HepG2 (cell line): ENCODE data around the gene CDK2. TPM values are rescaled to one million over a fixed set of nuclear protein-coding genes. Genes with fewer than 3 reads are reported as not detected.

Experiments used
- CREB1 ChIP-seq, 2 experiments: fragments of 450-650 bp in 1 of 2; IDR thresholded peaks; 2 replicates each; pipeline ENCODE4 v1.6.1; 2016 to 2017; ENCODE audit warnings: control low read depth in 1 of 2, mild to moderate bottlenecking in 1 of 2, missing compliant biosample characterization in 1 of 2, missing genetic modification characterization in 1 of 2
- ISL2 ChIP-seq: sonication (generic); formaldehyde crosslinking; IDR thresholded peaks from 2 replicates; pipeline ENCODE4 v1.5.0; 2020; ENCODE audit warnings: missing genetic modification reagents
- JARID2 ChIP-seq: sonication (generic); formaldehyde crosslinking; IDR thresholded peaks from 2 replicates; pipeline ENCODE4 v1.8.1; 2023; ENCODE audit warnings: missing genetic modification reagents, inconsistent platforms; ENCODE audit not compliant: insufficient replicate concordance
- KDM2A ChIP-seq: sonication (generic); formaldehyde crosslinking; IDR thresholded peaks from 2 replicates; pipeline ENCODE4 v1.4.0; 2020; ENCODE audit warnings: low read depth, missing genetic modification reagents, borderline replicate concordance
- PCBP1 ChIP-seq: fragments of 200-400 bp; formaldehyde crosslinking; IDR thresholded peaks from 2 replicates; pipeline ENCODE4 v1.6.1; 2017; ENCODE audit warnings: mild to moderate bottlenecking, low read depth, low read length, borderline replicate concordance
- RFX3 ChIP-seq: IDR thresholded peaks from 2 replicates; pipeline ENCODE4 v1.6.1; 2016; ENCODE audit warnings: missing biosample characterization, missing genetic modification reagents
- SP2 ChIP-seq: sonication (generic); formaldehyde crosslinking; IDR thresholded peaks from 2 replicates; pipeline ENCODE4 v1.5.1; 2020; ENCODE audit warnings: mild to moderate bottlenecking, missing genetic modification reagents
- TBL1XR1 ChIP-seq: fragments of 150-350 bp; IDR thresholded peaks from 2 replicates; pipeline ENCODE4 v1.6.1; 2014; ENCODE audit warnings: borderline replicate concordance, low read length; ENCODE audit not compliant: partially characterized antibody
- TMF1 ChIP-seq: sonication (generic); formaldehyde crosslinking; IDR thresholded peaks from 2 replicates; pipeline ENCODE4 v1.8.1; 2022; ENCODE audit warnings: low read depth, missing genetic modification reagents
- TP53 ChIP-seq: sonication (generic); formaldehyde crosslinking; conservative IDR thresholded peaks from 2 replicates; pipeline ENCODE4 v1.4.0; 2020; ENCODE audit warnings: missing genetic modification reagents
- ZNF10 ChIP-seq: sonication (generic); formaldehyde crosslinking; IDR thresholded peaks from 2 replicates; pipeline ENCODE4 v1.4.0; 2020; ENCODE audit warnings: mild to moderate bottlenecking, low read depth, missing genetic modification reagents, borderline replicate concordance
- ZNF543 ChIP-seq: sonication (generic); formaldehyde crosslinking; IDR thresholded peaks from 2 replicates; pipeline ENCODE4 v1.4.0; 2020; ENCODE audit warnings: mild to moderate bottlenecking, missing genetic modification reagents
- ZNF672 ChIP-seq: sonication (generic); formaldehyde crosslinking; IDR thresholded peaks from 2 replicates; pipeline ENCODE4 v1.8.1; 2022; ENCODE audit warnings: missing genetic modification reagents
- ZNF75D ChIP-seq: sonication (generic); formaldehyde crosslinking; IDR thresholded peaks from 2 replicates; pipeline ENCODE4 v1.8.1; 2023; ENCODE audit warnings: missing genetic modification reagents, mild to moderate bottlenecking, borderline replicate concordance
- ZSCAN22 ChIP-seq: sonication (generic); formaldehyde crosslinking; IDR thresholded peaks from 2 replicates; pipeline ENCODE4 v1.4.0; 2020; ENCODE audit warnings: mild to moderate bottlenecking, missing genetic modification reagents
- polyA plus RNA-seq, 8 experiments: library from polyadenylated mRNA; depleted of rRNA in 3 of 8; stranded (reverse) in 7 of 8; unstranded in 1 of 8; fragments of >200 nt; fragmentation: Illumina TruSeq in 4 of 8; extraction: Trizol in 4 of 8; gene quantifications; 2 replicates each; pipeline versions ENCODE4 v1.2.1 to v1.2.3, GENCODE V29; 2011 to 2016; ENCODE audit warnings: low read depth in 4 of 8, missing spikeins in 1 of 8, mixed read lengths in 1 of 8; ENCODE audit not compliant: insufficient read depth in 1 of 8
- total RNA-seq, 5 experiments: library from RNA; depleted of rRNA; stranded (reverse); fragments of >200 nt; fragmentation: Illumina TruSeq; extraction: Trizol; gene quantifications; 2 replicates each; pipeline ENCODE4 v1.2.3, GENCODE V29; 2016; ENCODE audit warnings: low read depth in 1 of 5
- TF ChIP-seq, protein P1 (sequence below): sonication (generic); formaldehyde crosslinking; IDR thresholded peaks from 2 replicates; pipeline ENCODE4 v1.4.0; 2020; ENCODE audit warnings: missing genetic modification reagents, borderline replicate concordance
- TF ChIP-seq, protein P2 (sequence below): sonication (generic); formaldehyde crosslinking; IDR thresholded peaks from 2 replicates; pipeline ENCODE4 v1.4.0; 2020; ENCODE audit warnings: missing genetic modification reagents
- TF ChIP-seq, protein P3 (sequence below): sonication (generic); formaldehyde crosslinking; IDR thresholded peaks from 2 replicates; pipeline ENCODE4 v1.8.0; 2022; ENCODE audit warnings: missing genetic modification reagents, mild to moderate bottlenecking, borderline replicate concordance
- TF ChIP-seq, protein P4 (sequence below): sonication (generic); formaldehyde crosslinking; IDR thresholded peaks from 2 replicates; pipeline ENCODE4 v1.5.0; 2020; ENCODE audit warnings: missing genetic modification reagents
- TF ChIP-seq, protein P5 (sequence below): sonication (generic); formaldehyde crosslinking; IDR thresholded peaks from 2 replicates; pipeline ENCODE4 v1.8.0; 2022; ENCODE audit warnings: mild to moderate bottlenecking, missing genetic modification reagents, moderate library complexity

Gene CDK2
- total and polyA plus RNA-seq, 2 of the 13 experiments (the other 11 are each of a cell fraction or from before 2014, with no cell fraction given), result 47.5 to 52.6 TPM

DNA sequence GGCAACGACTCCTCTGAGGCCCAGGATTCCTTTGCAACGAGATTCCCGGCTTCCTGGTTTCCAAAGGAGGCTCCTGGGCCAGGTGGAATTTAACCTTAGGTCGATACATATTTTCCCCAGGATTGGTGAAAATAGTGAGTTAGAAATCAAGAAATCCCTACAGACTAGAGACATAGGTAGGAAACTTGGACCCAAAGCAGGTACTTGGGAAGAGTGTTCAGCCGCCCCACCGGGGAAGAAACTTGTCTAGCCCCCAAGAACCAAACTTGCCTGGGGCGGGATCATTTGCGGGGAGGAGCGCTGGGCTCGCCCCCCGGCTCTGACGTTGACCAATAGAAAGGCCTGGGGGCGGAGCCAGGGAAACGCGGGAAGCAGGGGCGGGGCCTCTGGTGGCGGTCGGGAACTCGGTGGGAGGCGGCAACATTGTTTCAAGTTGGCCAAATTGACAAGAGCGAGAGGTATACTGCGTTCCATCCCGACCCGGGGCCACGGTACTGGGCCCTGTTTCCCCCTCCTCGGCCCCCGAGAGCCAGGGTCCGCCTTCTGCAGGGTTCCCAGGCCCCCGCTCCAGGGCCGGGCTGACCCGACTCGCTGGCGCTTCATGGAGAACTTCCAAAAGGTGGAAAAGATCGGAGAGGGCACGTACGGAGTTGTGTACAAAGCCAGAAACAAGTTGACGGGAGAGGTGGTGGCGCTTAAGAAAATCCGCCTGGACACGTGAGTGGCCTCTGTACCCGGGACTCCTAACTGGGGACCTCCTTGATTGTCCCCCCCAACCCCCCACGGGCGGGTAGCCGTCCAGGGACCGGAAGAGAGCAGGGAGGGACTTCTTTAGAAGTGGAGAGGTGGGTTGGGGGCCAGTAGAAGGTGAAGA, at the start of gene CDK2 (continued):
- TF ChIP-seq, protein P1, sequence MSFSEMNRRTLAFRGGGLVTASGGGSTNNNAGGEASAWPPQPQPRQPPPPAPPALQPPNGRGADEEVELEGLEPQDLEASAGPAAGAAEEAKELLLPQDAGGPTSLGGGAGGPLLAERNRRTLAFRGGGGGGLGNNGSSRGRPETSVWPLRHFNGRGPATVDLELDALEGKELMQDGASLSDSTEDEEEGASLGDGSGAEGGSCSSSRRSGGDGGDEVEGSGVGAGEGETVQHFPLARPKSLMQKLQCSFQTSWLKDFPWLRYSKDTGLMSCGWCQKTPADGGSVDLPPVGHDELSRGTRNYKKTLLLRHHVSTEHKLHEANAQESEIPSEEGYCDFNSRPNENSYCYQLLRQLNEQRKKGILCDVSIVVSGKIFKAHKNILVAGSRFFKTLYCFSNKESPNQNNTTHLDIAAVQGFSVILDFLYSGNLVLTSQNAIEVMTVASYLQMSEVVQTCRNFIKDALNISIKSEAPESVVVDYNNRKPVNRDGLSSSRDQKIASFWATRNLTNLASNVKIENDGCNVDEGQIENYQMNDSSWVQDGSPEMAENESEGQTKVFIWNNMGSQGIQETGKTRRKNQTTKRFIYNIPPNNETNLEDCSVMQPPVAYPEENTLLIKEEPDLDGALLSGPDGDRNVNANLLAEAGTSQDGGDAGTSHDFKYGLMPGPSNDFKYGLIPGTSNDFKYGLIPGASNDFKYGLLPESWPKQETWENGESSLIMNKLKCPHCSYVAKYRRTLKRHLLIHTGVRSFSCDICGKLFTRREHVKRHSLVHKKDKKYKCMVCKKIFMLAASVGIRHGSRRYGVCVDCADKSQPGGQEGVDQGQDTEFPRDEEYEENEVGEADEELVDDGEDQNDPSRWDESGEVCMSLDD, result no peak
- TF ChIP-seq SP2 (CRISPR knock-in tag), result no peak; the same call in 1 of the 2 replicates
- TF ChIP-seq CREB1 (IDR thresholded peaks at IDR 0.05), result peak; percentile 58
- TF ChIP-seq CREB1 (CRISPR knock-in tag; IDR thresholded peaks at IDR 0.05), result peak; percentile 89
- TF ChIP-seq, protein P2, sequence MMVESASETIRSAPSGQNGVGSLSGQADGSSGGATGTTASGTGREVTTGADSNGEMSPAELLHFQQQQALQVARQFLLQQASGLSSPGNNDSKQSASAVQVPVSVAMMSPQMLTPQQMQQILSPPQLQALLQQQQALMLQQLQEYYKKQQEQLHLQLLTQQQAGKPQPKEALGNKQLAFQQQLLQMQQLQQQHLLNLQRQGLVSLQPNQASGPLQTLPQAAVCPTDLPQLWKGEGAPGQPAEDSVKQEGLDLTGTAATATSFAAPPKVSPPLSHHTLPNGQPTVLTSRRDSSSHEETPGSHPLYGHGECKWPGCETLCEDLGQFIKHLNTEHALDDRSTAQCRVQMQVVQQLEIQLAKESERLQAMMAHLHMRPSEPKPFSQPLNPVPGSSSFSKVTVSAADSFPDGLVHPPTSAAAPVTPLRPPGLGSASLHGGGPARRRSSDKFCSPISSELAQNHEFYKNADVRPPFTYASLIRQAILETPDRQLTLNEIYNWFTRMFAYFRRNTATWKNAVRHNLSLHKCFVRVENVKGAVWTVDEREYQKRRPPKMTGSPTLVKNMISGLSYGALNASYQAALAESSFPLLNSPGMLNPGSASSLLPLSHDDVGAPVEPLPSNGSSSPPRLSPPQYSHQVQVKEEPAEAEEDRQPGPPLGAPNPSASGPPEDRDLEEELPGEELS (CRISPR knock-in tag), result 0 out of 2 replicates have a peak, but pooled peaks have one; percentile 38
- TF ChIP-seq TMF1, result no peak
- no peak for TF ChIP-seq ZNF75D (CRISPR knock-in tag)
- no peak for TF ChIP-seq ZSCAN22
- TF ChIP-seq, protein P3, sequence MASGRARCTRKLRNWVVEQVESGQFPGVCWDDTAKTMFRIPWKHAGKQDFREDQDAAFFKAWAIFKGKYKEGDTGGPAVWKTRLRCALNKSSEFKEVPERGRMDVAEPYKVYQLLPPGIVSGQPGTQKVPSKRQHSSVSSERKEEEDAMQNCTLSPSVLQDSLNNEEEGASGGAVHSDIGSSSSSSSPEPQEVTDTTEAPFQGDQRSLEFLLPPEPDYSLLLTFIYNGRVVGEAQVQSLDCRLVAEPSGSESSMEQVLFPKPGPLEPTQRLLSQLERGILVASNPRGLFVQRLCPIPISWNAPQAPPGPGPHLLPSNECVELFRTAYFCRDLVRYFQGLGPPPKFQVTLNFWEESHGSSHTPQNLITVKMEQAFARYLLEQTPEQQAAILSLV, result no peak
- no peak for TF ChIP-seq TP53 (CRISPR knock-in tag)
- no peak for TF ChIP-seq ISL2 (CRISPR knock-in tag)
- TF ChIP-seq, protein P4, sequence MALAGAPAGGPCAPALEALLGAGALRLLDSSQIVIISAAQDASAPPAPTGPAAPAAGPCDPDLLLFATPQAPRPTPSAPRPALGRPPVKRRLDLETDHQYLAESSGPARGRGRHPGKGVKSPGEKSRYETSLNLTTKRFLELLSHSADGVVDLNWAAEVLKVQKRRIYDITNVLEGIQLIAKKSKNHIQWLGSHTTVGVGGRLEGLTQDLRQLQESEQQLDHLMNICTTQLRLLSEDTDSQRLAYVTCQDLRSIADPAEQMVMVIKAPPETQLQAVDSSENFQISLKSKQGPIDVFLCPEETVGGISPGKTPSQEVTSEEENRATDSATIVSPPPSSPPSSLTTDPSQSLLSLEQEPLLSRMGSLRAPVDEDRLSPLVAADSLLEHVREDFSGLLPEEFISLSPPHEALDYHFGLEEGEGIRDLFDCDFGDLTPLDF (CRISPR knock-in tag), result peak; percentile 79; the same call in 1 of the 2 replicates
- no peak for TF ChIP-seq PCBP1
- TF ChIP-seq TBL1XR1, result no peak
- TF ChIP-seq ZNF543 (CRISPR knock-in tag), result no peak
- no peak for TF ChIP-seq RFX3 (CRISPR knock-in tag)
- TF ChIP-seq KDM2A (CRISPR knock-in tag), result no peak; the same call in 1 of the 2 replicates
- TF ChIP-seq, protein P5, sequence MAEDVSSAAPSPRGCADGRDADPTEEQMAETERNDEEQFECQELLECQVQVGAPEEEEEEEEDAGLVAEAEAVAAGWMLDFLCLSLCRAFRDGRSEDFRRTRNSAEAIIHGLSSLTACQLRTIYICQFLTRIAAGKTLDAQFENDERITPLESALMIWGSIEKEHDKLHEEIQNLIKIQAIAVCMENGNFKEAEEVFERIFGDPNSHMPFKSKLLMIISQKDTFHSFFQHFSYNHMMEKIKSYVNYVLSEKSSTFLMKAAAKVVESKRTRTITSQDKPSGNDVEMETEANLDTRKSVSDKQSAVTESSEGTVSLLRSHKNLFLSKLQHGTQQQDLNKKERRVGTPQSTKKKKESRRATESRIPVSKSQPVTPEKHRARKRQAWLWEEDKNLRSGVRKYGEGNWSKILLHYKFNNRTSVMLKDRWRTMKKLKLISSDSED (CRISPR knock-in tag), result no peak
- no peak for TF ChIP-seq JARID2 (CRISPR knock-in tag)
- no peak for TF ChIP-seq ZNF672
- TF ChIP-seq ZNF10 (CRISPR knock-in tag), result no peak
